Lower leg skin (tissue), 4 donors: ENCODE data around the gene RAB26. TPM values are rescaled to one million over a fixed set of nuclear protein-coding genes. Genes with fewer than 3 reads are reported as not detected.
A peak's percentile ranks its signal among the peaks of the same experiment; 100 is the strongest.

Experiments
- DNase-seq, 2 donors: peaks; one replicate each; pipeline ENCODE4 v3.0.0-alpha.2; 2019; ENCODE audit warnings: low spot score in 2 of 2
- H3K4me3 ChIP-seq: fragments of 200-600 bp; sonication (generic); 2 replicates; pipeline ENCODE4 v1.5.1; 2017; ENCODE audit warnings: mild to moderate bottlenecking, low read depth; ENCODE audit not compliant: poor library complexity, severe bottlenecking
- POLR2A ChIP-seq, 2 donors: fragments of 450-650 bp; IDR thresholded peaks; one replicate each; pipeline ENCODE4 v1.6.1; 2016 to 2017; ENCODE audit warnings: antibody characterized with exemption in 2 of 2, mild to moderate bottlenecking in 1 of 2, moderate library complexity in 1 of 2
- WGBS, 2 donors: methylation state at CpG; one replicate each; pipeline ENCODE4 v1.1.5; 2018; 5-methylcytosine and 5-hydroxymethylcytosine counted together
- intact Hi-C: fragments of 100-400 bp; cut with DNase I; formaldehyde crosslinking; loops from one replicate; pipeline ENCODE4 v1.15.0; 2023; ENCODE audit warnings: low total_unique reads
- total RNA-seq, 4 donors: library from RNA; depleted of rRNA; stranded (reverse); fragments of >200 nt; gene quantifications; one replicate each; pipeline ENCODE4 v1.1.0, GENCODE V29; 2016
- TF ChIP-seq, protein P1 (sequence below), 3 donors: fragments of 450-650 bp; IDR thresholded peaks; one replicate each; pipeline ENCODE4 v1.5.1; 2016; ENCODE audit warnings: antibody characterized with exemption in 3 of 3, mild to moderate bottlenecking in 3 of 3, moderate library complexity in 2 of 3

Gene RAB26
- total RNA-seq, 4 donors from 2014 or later, result 1.6 to 2.9 (median 2.0) TPM; not detected in 1

DNA sequence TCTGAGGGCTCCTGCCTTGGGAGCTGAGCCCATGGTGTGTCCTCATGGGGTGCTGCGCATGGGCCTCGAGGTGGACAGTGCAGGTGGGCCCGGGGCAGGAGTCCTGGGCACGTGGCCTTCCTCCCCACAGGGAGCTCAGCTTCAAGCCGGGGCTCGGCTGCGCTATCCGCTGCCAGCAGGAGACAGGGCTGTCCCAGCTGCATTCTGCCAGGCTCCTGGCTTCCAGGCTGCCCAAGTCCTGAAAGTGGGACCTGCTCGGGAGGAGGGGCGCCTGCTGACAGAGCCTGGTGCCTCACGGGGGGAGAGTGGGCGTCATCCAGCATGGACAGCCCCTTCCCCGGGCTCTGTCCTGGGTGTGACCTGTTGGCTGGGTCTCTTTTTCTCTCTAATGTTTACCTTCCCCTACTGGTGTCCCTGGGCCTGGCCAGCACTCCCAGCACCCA is 14.3 kb downstream of the RAB26 start:
- no peak for DNase-seq

DNA sequence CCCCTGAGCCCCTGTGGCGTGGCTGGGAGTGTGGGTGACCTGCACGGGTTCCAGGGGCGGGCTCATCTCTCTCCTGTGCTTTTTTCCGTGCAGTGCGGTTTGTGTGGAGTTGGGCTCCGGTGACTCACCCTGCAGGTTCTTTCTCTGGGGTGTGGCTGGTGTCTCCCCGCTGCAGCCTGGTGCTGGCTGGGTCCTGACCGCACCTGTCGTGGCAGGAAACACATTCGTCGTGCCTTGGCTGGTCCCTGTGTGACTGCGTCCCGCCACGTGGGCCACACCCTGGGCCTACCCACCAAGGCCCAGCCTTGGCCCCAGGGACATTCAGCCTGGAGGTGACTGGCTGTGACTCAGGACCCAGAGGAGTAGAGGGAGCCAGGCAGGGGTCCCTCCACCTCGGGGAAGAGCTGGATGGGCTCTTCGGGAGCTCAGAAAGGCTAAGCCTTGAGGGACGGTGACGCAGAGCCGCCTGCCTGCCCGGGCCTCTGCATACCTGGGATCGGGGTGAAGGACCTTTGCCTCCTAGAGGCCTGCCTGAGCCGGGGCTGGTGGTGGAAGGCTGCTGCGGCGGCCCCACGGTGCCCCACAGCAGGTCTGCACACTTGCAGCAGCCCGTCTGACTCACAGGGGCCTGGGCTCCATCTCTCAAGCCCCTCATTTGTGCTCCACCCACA is 14.9 kb downstream of the RAB26 start:
- peak in 1 of 2 donors; percentile 77 for DNase-seq
- TF ChIP-seq POLR2A (IDR thresholded peaks at IDR 0.05), result no peak
- TF ChIP-seq, protein P1, sequence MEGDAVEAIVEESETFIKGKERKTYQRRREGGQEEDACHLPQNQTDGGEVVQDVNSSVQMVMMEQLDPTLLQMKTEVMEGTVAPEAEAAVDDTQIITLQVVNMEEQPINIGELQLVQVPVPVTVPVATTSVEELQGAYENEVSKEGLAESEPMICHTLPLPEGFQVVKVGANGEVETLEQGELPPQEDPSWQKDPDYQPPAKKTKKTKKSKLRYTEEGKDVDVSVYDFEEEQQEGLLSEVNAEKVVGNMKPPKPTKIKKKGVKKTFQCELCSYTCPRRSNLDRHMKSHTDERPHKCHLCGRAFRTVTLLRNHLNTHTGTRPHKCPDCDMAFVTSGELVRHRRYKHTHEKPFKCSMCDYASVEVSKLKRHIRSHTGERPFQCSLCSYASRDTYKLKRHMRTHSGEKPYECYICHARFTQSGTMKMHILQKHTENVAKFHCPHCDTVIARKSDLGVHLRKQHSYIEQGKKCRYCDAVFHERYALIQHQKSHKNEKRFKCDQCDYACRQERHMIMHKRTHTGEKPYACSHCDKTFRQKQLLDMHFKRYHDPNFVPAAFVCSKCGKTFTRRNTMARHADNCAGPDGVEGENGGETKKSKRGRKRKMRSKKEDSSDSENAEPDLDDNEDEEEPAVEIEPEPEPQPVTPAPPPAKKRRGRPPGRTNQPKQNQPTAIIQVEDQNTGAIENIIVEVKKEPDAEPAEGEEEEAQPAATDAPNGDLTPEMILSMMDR (IDR thresholded peaks at IDR 0.05), result no peak
- H3K4me3 ChIP-seq, result no peak overlapping the region
- 51 to 58% methylated on average over 11 to 25 of the region's 26 CpGs for WGBS, 2 donors
- intact Hi-C loops, result no loop called here

More for the DNA sequence above, 14.3 kb downstream of the RAB26 start:
- 37 to 62% methylated on average over 12 to 13 of the region's 13 CpGs for WGBS, 2 donors
- intact Hi-C loops, result no loop called here
- TF ChIP-seq, protein P1 (IDR thresholded peaks at IDR 0.05), result no peak
- no peak for TF ChIP-seq POLR2A (IDR thresholded peaks at IDR 0.05)
- no peak overlapping the region for H3K4me3 ChIP-seq

DNA sequence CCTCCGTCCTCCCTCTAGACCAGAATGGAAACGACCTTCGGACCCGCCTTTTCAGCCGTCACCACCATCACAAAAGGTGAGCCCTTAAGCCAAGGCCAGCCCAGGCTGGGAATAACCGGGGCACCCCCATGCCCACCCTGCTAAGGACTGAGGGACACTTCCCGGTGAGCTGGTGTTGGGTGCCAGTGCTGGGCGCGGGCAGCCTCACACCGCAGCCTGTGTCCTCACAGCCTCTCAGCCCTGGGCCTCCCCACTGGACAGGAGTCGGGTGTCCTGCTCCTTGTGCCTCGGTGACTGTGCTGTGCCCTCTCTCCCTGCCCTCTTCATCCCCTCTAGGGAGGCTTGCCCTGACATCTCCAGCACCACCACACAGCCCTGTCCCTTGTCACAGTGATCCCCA is 17.4 kb downstream of the RAB26 start:
- intact Hi-C loops, result no loop called here
- no peak for DNase-seq
- TF ChIP-seq, protein P1 (IDR thresholded peaks at IDR 0.05), result no peak
- TF ChIP-seq POLR2A (IDR thresholded peaks at IDR 0.05), result no peak
- H3K4me3 ChIP-seq, result no peak overlapping the region
- 95 to 98% methylated on average over 11 to 12 of the region's 12 CpGs for WGBS, 2 donors

DNA sequence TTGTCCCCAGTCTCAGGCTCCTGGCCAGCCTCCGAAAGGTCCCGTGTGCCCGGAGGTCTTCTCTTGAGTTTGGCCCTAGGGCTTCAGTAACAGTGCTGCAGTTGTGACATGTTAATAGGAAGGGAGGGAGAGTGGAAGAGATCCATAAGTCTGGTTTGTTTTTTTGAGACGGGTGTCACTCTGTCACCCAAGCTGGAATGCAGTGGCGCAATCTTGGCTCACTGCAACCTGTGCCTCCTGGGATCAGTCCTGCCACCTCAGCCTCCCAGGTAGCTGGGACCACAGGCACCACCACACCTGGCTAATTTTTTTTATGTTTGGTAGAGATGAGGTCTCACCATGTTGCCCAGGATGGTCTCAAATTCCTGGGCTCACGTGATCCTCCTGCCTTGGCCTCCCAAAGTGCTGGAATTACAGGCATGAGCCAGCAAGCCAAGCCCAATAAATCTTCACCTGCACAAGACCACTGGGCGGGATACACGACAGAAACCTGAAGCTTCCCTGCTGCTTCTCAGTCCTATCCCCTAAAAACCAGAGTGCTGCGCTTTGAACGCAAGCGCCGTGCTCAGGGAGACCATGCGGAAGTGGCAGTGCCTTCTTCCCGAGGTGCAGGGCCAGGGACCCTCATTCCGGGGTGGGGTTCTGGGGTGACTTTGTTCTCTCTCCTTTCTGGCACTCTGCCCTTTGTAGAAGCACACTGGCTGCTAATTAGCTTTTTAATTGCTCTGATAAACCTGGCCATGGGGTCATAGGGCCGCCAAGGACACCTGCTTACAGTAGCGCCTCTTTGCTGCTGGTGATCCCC is 18.0 kb downstream of the RAB26 start:
- DNase-seq, result no peak
- intact Hi-C loops, result no loop called here
- TF ChIP-seq POLR2A (IDR thresholded peaks at IDR 0.05), result no peak
- TF ChIP-seq, protein P1 (IDR thresholded peaks at IDR 0.05), result no peak
- 80 to 85% methylated on average over 17 of the region's 17 CpGs for WGBS, 2 donors
- H3K4me3 ChIP-seq, result no peak overlapping the region

DNA sequence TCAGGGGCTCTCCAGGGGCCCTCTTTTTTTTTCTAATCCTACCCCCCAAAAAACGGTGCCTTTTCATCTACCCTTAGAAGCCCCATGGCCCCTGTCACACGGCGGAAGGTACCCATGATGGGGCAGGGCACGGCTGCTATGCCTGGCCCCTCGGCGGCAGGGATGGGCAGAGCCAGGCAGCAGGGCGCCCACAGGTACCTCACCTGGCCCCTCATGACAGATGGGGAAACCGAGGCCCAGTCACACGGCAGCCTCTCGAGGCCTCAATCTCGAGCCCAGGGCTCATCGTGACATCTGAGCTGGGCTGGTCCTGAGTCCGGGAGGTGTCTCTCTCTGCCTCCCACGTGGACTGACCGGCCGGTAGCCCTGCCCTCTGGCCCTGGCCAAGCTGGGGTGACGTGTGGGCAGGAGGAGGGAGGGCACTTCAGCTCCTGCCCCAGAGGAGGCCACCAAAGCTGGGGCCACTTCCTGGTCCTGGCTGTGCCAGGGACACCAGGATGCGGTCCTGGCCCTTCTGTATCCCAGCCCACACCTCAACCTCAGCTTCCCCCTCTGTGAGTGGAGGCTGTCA is 18.7 kb downstream of the RAB26 start:
- intact Hi-C loops, result no loop called here
- WGBS, 2 donors, result 91 to 94% methylated on average over 12 to 18 of the region's 18 CpGs
- no peak overlapping the region for H3K4me3 ChIP-seq
- no peak for TF ChIP-seq POLR2A (IDR thresholded peaks at IDR 0.05)
- DNase-seq, result no peak

DNA sequence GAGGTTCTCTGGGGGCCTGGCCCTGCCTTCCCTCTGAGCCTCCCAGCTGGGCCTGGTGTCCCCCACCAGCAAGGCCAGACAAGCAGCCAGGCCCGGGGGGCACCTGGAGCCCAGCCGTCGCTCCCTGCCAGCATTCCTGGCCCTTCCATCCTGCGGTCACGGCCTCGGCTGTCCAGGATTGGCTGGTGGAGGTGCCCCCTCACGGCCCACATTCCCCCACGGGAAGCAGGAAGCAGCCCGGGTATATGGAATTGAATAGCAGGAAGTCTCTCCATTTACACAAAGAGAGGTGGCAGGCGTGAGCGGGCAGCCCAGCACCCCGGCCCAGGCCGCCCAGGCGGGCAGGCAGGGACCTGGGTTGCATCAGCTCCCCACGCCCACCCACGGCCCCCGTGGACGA is 21.7 kb downstream of the RAB26 start:
- WGBS, 2 donors, result 67 to 90% methylated on average over 6 to 15 of the region's 18 CpGs
- intact Hi-C loops, result no loop called here
- TF ChIP-seq POLR2A (IDR thresholded peaks at IDR 0.05), result no peak
- TF ChIP-seq, protein P1 (IDR thresholded peaks at IDR 0.05), result no peak
- DNase-seq, result no peak
- H3K4me3 ChIP-seq, result no peak overlapping the region
